ENCODE measurements around the gene NINL.
"Not testable (repeated sequence)": the region's sequence is repeated elsewhere in the genome, so short reads cannot be mapped to it uniquely, and the experiment has no call there.

GRCh38 chr20:25602914-25603309 is 17.6 kb upstream of the NINL start:
- TF ChIP-seq CTCF (optimal IDR thresholded peaks at IDR 0.05 in 1 of 3, IDR thresholded peaks at IDR 0.05 in 1 of 3, conservative IDR thresholded peaks at IDR 0.05 in 1 of 3; ENCODE audit: extremely low read depth in 1 of 3, insufficient read depth in 2 of 3, low read length in 3 of 3); EZH2 (IDR thresholded peaks at IDR 0.05; ENCODE audit: low read length): not testable (repeated sequence)
